Measurements from ENCODE around the gene SCRN2.

Gene SCRN2

DNA sequence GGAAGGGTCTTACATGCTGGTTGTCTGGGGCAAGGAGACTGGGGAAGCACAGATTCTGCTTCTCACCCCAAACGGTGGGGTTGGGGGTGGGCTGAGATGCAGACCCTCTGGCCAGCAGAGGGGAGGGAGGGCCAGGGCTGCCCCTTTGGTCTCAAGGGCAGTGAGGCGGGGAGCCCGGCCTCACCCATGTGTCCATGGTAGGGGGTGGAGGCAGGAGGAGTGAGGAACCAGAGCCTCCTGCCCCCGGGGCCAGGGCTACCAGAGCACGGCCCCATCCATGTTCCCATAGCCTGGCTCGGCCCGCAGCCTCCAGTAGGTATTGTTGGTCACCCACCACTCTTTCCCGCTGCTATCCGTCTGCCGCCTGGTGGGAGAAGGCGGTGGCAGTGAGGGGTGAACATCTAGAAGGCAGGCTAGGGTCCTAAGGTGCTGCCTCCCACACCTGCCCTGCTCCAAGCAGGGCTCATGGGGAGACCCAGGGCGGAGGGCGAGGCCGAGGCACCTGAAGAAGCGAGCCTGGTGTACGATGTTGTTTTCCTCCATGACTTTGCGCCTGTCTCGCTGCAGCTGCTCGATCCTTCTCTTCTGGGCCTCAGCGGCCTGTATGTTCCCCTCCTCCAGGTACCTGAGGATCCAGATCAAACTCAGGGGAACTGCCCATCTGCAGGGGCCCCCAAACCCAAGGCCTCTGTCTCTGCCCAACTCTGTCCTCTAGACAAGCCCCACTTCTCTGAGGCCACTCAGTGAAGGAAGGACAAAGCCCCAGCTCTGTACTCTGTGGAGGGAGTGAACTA lies 32.8 kb downstream of the SCRN2 start:
- peaks cover 10% of the 10 kb centered on the region for H3K4me1 ChIP-seq (ENCODE audit: insufficient read depth, poor library complexity, severe bottlenecking)
- peaks cover 7% of the 10 kb centered on the region; the same call in 1 of the 2 replicates for H3K36me3 ChIP-seq (ENCODE audit: low read depth)
- H3K4me3 ChIP-seq (ENCODE audit: severe bottlenecking): no peak overlapping the region
- no peaks in the 10 kb centered on the region for H3K9me3 ChIP-seq (ENCODE audit: severe bottlenecking)
- ATAC-seq (ENCODE audit: low read depth) (no peak), DNase-seq (ENCODE audit: low spot score) (peak; percentile 47)
- no peak overlapping the region for H3K27ac ChIP-seq (ENCODE audit: poor library complexity, severe bottlenecking)
- TF ChIP-seq, protein P1, sequence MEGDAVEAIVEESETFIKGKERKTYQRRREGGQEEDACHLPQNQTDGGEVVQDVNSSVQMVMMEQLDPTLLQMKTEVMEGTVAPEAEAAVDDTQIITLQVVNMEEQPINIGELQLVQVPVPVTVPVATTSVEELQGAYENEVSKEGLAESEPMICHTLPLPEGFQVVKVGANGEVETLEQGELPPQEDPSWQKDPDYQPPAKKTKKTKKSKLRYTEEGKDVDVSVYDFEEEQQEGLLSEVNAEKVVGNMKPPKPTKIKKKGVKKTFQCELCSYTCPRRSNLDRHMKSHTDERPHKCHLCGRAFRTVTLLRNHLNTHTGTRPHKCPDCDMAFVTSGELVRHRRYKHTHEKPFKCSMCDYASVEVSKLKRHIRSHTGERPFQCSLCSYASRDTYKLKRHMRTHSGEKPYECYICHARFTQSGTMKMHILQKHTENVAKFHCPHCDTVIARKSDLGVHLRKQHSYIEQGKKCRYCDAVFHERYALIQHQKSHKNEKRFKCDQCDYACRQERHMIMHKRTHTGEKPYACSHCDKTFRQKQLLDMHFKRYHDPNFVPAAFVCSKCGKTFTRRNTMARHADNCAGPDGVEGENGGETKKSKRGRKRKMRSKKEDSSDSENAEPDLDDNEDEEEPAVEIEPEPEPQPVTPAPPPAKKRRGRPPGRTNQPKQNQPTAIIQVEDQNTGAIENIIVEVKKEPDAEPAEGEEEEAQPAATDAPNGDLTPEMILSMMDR (IDR thresholded peaks at IDR 0.05; ENCODE audit: poor library complexity, severe bottlenecking): no peak
- H3K27me3 ChIP-seq (ENCODE audit: insufficient read depth, poor library complexity, severe bottlenecking): no peaks in the 10 kb centered on the region

DNA sequence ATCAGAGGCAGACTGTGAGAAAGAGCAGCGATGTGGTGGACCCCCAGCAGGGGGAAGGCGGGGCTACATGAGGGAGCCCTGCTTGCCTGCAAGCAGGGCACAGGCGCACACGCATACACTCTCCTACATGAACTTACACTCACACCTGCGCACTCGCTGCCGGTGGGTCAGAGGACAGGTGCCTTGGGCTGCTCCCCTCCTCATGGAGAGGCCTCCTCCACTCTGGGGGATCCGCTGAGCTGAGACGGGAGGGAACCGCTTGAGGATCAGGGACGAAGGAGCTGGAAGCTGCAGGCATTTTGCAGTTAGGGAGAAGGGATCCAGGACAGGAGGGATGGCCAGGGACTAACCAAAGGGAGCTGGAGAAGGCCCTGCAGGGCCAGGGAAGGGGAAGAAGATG lies 33.7 kb downstream of the SCRN2 start:
- Histone ChIP-seq H3K27ac (ENCODE audit: poor library complexity, severe bottlenecking) (no peak overlapping the region), H3K27me3 (ENCODE audit: insufficient read depth, poor library complexity, severe bottlenecking) (no peaks in the 10 kb centered on the region), H3K4me1 (ENCODE audit: insufficient read depth, poor library complexity, severe bottlenecking) (peaks cover 10% of the 10 kb centered on the region), H3K9me3 (ENCODE audit: severe bottlenecking) (no peaks in the 10 kb centered on the region), H3K36me3 (ENCODE audit: low read depth) (peaks cover 7% of the 10 kb centered on the region; the same call in 1 of the 2 replicates), H3K4me3 (ENCODE audit: severe bottlenecking) (no peak overlapping the region)
- ATAC-seq (ENCODE audit: low read depth): no peak
- TF ChIP-seq, protein P1 (IDR thresholded peaks at IDR 0.05; ENCODE audit: poor library complexity, severe bottlenecking): no peak
- DNase-seq (ENCODE audit: low spot score): no peak

DNA sequence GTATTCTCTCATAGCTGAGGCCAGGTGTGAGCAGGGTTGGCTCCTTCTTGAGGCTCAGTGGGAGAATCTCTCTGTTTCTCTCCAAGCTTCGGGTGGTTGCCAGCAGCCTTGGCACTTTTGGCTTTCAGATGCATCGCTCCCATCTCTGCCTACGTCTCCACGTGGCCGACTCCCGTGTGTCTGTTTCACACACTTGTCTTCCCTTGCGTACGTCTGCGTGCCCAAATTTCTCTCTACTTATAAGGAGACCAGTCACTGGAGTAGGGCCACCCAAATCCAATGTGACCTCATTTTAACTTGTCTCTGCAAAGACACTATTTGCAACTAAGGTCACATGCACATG lies 34.2 kb downstream of the SCRN2 start:
- Histone ChIP-seq H3K4me1 (ENCODE audit: insufficient read depth, poor library complexity, severe bottlenecking) (peaks cover 10% of the 10 kb centered on the region), H3K27ac (ENCODE audit: poor library complexity, severe bottlenecking) (no peak overlapping the region), H3K36me3 (ENCODE audit: low read depth) (peaks cover 7% of the 10 kb centered on the region; the same call in 1 of the 2 replicates), H3K9me3 (ENCODE audit: severe bottlenecking) (no peaks in the 10 kb centered on the region), H3K27me3 (ENCODE audit: insufficient read depth, poor library complexity, severe bottlenecking) (no peaks in the 10 kb centered on the region), H3K4me3 (ENCODE audit: severe bottlenecking) (no peak overlapping the region)
- TF ChIP-seq, protein P1 (IDR thresholded peaks at IDR 0.05; ENCODE audit: poor library complexity, severe bottlenecking): no peak
- DNase-seq (ENCODE audit: low spot score): no peak
- no peak for ATAC-seq (ENCODE audit: low read depth)

DNA sequence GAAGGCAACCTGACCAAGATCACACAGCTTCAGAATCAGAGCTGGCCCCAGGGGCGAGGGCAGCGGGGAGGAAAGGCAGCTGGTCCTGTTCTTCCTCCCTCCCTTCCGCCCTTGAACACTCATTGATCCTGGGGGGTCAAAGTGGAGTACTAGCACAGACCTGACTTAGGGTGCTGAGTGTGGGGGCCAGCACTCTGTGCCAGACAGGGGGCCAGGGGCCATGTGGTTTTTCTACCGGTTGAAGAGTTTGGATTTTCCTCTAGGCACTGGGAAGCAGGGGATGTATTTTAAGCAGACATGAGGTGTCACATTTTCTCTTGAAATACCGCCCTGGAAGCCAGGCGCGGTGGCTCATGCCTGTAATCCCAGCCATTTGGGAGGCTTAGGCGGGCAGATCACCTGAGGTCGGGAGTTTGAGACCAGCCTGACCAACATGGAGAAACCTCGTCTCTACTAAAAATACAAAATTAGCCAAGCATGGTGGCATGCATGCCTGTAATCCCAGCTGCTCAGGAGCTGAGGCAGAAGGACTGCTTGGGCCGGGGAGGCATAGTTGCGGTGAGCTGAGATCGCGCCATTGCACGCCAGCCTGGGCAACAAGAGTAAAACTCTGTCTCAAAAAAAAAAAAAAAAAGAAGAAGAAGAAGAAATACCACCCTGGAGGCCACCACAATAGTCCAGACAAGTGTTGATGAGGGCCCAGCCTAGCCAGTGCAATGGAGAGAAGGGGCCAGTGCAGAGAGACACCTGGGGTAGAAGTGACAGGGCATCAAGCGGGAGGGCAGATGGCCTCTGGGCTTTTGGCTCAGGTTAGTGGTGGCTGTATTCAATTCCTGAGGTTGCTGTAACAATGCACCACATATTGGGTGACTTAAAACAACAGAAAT lies 34.8 kb downstream of the SCRN2 start:
- Histone ChIP-seq H3K9me3 (ENCODE audit: severe bottlenecking) (no peaks in the 10 kb centered on the region), H3K27me3 (ENCODE audit: insufficient read depth, poor library complexity, severe bottlenecking) (no peaks in the 10 kb centered on the region), H3K27ac (ENCODE audit: poor library complexity, severe bottlenecking) (no peak overlapping the region), H3K4me1 (ENCODE audit: insufficient read depth, poor library complexity, severe bottlenecking) (peaks cover 10% of the 10 kb centered on the region), H3K4me3 (ENCODE audit: severe bottlenecking) (no peak overlapping the region), H3K36me3 (ENCODE audit: low read depth) (peaks cover 7% of the 10 kb centered on the region; the same call in 1 of the 2 replicates)
- TF ChIP-seq, protein P1 (IDR thresholded peaks at IDR 0.05; ENCODE audit: poor library complexity, severe bottlenecking): no peak
- DNase-seq (ENCODE audit: low spot score): no peak
- no peak for ATAC-seq (ENCODE audit: low read depth)
